ENCODE data around the gene CD248.

CD248 gene

GRCh38 chr11:66340596-66341501 lies 24.0 kb upstream of the CD248 start:
- no peak for DNase-seq

GRCh38 chr11:66339686-66340483 lies 23.0 kb upstream of the CD248 start:
- no peak for DNase-seq

GRCh38 chr11:66339162-66339675 lies 22.4 kb upstream of the CD248 start:
- DNase-seq: no peak

DNA sequence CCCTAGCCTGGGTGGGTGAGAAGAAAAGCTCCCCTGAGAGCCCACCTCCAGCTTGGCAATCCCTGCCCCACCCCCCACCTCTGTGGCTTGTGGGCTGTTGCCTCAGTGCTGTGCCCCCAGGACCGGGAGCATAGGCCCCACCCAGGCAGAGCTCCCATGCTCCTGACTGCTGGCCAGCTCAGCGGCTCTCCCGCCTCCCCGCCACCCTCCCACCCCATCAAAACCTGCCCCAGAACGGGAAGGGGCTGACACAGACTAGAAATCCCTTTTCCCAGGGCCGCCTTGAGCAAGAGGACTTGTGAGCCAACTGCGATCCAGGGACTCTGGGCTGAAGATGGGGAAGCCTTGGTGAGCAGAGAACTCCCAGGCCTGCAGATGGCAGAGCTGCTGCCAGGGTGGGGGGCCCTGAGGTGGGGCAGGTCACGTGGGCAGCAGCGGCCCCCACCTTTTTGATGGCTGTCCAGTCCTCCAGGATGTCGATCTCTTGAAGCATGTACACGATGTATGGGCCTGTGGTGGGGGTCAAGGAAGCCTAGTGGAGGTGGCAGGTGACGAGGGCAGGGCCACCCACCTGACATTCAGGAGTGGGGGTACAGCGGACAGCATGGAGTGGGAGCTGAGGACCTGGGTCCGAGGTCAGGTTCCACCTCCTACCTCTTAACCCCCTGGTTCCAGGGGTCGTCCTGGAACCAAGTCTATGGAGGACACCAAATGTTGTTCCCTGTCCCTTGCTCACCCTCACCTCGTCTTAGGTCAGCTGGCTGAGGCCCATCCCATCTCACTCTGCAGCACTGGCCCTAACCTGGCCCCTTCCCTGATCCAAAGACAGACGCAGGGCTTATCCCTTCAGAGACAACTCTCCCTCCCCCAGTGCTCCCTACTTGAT lies 21.7 kb upstream of the CD248 start:
- no peak for DNase-seq

DNA sequence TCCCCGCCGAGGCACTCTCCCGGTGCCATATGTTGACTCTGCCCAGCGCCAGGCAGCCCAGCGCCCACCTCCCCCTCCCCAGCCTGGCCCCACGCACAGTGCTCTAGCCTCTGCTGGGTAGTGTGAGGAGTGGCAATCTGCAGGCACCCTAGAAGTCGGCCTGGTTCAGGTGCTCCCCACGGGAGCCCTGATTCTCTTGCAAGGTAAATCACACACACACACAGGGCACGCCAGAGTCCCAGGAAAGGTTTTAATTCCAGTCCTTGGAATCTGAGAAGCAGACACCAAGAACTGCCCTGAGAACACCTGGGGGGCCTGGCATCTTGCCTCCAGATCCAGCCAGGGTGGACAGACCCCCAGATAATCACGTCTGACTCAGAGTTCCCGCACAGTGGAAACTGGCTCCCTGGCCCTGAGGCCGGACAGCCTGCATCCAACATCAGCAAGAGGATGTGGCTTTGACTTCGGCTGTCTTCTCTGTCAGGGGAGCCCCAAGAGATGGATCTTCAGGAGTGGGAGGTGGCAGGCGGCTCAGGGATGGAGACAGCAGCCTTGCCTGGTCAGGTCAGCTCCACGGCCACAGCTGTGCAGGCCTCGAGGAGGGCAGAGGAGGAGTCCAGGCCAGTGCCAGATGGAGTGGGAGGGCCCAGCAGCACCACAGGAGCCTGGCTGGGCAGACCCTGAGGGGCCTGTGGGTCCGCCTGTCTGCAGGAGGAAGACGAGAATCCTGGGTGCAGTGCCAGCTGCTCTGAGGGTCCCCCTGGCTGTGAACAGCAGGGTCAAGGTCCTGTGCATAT lies 20.5 kb upstream of the CD248 start:
- DNase-seq: no peak

DNA sequence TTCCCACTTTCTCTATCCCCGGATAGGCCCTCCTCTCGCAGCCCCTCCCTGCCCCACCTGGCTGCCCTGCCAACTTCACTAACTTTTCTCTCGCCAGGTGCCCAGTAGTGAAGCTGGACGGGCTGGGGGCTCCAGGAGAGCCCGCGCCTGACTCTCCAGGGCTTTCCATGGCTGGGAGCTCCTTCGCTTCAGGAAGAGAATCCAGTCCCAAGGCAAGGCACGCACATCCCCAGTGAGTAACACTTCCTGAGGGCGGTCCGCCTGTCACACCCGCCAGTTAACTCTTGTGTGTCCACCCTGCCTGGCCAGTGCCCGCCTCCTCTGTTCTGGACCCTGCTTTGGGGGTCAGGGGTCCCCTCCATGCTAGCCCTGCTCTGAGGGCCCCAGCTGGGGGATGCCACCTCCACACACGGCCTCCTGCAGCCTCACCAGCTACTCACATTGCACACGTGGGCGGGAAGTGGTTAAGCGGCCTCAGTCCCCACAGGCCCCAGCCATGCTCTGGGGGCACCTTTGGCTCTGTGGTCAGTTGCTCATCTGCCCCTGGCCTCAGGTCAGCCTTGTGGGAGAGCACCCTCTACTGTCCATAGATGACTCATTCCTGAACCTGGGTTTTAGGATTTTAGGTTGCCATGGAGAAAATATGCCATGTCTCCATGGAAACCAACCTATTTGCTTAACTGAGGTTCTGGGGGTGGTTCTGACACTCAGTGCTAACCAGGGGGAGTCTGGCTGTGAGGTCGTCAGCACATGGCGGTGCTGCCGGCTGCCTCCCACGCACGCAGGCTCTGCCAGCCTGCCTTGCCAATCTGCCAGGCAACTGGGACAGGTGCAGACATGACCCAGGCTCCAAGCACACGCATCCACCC lies 19.6 kb upstream of the CD248 start, which contains the start of gene RIN1:
TSS of gene RIN1 (minus strand) at position 201 of the 869 bp plus-strand sequence. CDS start at position 169, 32 bp downstream.
- DNase-seq: peak; percentile 63 to 80

DNA sequence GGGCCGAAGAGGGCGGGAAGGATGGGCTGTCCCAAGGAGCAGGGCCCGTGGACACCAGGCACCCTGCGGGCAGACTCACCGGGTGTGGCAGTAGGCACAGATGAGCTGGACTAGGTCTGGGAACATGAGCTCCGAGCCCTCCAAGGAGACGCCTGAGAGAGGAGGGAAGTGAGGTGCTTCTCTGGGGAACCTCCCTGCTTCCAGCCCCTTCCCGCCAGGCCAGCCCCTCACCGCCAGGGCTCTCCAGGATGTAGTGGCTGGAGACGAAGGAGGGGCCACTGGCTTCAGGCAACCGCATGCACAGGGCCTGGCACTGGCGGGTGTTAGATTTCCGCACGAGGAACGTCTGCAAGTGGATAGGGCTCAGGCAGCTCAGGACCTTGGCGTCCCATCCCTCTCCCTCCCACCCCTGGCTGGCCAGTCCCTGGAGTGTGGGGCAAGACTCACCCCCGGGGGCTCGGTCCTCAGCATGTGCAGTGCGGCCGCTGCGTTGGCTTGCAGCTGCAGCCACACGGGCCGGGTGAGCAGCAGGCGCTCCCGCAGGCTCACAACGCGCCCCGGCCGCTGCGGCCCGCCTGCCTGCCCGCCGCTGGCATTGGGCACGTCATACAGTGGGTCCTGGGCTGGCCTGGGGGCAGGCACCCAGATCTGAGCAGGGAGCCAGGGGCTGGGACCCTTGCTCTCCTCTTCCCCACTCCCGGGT lies 18.8 kb upstream of the CD248 start:
- no peak for DNase-seq

DNA sequence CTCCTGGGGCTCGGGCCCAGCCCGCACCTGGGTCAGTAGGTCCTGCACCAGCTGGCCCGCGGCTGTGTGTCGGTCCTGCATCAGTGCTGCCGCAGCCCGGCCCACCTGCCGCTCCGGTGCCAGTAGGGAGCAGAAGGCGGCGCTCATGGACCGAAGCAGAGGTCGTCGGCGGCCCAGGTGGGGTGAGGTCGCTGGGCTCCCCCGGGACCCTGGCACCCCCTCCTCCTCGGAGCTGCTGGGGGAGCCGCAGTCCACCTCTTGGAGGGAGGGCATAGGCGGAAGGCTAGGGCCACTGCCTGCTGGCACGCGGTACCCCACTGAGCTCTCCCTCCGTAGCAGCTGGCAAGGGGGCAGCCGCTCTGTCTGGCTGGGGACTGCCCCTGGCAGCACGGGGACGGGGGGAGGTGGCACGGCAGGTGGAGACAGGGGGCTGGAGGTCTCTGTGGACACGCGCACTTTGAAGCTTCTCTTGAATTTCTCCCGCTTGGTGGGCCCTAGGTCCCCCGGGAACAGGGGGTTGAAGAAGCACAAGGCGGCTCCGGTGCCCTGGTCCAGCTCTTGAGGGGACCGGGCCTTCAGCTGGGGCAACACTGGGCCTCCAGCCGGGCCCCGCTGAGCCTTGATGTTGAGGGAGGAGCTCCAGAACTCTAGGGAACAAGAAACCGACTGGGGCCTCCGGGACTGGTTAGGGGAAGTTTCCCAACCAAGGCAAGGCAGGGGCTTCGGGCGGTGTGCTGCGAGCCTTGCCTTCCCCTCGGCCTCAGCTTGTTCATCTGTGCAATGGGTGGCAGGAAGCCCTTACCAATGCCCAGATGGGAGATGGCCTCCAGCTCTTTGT lies 18.0 kb upstream of the CD248 start:
- peak; percentile 62 for DNase-seq

- no peak for DNase-seq
Measured at GRCh38 chr11:66333896-66334604, 17.2 kb upstream of the CD248 start.

DNA sequence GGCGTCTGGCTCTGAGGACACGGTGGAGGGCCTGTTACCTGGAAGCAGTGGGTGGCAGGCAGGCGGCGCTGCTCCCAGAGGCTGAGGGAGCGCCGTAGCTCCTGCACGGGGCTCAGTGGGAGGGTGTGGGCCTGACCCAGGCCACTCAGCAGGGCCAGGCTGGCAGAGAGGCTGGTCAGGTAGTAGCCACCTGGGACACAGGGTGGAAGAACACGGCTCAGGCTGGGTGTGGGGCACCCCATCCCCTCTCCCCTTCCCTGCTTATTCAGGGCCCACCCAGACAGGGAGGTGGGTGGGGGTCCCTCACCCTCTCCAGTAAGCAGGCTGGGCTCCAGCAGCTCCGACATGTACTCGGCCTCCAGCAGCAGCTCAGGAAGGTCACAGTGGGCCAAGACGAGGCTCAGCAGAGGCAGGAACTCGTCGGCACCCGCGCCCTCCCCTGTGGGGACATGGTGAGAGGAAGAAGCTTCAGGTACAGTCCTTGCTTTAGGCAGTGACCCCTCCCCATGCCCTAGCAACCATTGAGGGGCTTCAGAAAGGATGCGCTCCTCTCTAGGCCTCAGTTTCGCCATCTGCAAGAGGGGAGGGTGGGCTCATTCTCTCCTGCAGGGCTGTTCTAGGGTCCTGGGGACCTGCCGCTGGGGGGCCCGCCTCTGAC lies 16.5 kb upstream of the CD248 start:
- DNase-seq: no peak

GRCh38 chr11:66332371-66333219 lies 15.8 kb upstream of the CD248 start:
- DNase-seq: no peak

DNA sequence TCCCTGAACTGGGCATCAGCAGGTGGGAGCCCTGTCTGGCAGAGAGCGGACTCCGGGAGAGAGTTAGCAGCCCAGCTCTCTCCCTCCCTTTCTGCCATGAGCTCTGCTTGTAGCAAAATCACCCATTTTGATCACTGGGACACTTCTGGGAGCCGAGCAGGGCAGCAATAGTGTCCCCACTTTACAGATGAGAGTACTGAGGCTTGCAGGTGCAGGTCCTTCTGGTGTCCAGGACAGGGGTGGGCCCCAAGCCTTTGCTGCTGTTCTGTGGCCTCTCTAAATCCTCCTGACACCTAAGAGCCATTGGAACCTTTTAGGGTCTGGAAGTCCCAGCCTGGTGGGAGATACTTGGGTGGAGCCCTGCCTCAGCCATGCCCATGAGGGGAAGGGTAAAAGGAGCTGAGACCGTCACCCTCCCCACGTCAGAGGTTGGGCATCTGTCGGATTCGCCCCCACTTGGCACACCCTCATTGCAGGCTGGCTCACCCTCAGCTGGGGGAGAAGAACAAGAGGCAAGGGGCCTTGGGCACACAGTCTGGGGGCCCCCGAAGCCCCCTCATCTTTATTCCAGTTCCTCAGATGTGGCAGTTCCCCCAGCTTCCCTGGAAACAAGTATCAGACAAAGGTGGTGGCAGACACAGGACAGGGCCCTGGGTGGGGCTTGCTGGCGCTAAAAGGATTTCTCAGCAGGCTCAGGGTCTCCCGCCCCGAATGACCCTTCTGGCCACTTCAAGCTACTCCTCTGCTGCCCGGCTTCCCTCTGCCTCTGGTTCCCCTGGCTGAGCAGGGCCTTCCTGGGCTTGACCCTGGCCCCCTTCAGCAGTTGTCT lies 14.9 kb upstream of the CD248 start:
- DNase-seq: no peak

DNA sequence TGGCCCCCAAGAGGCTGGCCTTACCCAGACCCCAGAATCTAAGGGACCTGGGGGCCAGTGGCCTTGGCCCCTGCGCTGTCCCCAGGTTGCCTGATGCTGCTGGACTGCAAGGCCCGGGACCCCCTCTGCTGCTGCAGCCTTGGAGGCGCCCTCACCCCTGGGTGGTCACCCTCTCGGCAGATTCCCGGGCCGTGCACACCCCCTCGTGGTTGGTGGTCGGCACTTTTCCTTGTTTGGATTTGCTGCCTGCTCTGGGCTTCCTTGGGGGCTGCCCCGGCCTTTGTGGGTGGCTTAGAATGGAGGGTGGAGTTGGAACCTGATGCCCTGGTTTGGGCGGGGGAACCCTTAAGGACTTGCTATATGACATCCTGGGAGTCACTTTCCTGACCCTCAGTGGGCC lies 14.1 kb upstream of the CD248 start:
- DNase-seq: no peak

DNA sequence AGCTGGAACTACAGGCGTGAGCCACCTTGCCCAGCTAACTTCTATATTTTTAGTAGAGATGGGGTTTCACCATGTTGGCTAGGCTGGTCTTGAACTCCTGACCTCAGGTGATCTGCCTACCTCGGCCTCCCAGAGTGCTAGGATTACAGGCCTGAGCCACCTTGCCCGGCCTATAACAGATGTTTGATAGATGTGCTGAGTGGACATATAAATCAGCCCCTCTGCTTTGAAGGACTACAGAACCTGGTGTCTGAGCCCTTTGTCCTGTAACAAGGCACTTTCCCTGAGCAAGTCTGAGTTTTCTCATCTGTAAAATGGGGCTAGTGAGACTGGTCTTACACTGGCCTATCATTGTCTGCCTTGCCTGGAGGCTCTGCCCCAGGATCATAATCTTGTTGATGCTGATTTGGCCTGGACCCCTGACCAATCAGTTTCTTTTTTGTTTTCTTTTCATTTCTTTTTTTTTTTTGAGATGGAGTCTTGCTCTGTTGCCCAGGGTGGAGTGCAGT lies 12.4 kb upstream of the CD248 start:
- DNase-seq: no peak
